GM21529 (cell line): ENCODE data around the gene AGBL1.

ENCODE experiments used
- ATAC-seq: cut with Tn5 transposase; IDR thresholded peaks from one replicate; pipeline ENCODE4 v1.9.1; 2021; ENCODE audit not compliant: unreplicated experiment

AGBL1 gene

GRCh38 chr15:86572368-86572841 is 492.7 kb downstream of the AGBL1 start:
- no peak for ATAC-seq

- no peak for ATAC-seq
Measured at GRCh38 chr15:86573476-86573875, 493.8 kb downstream of the AGBL1 start.

- ATAC-seq: no peak
Measured at GRCh38 chr15:86588413-86588812, 508.7 kb downstream of the AGBL1 start.

- ATAC-seq: no peak
Measured at GRCh38 chr15:86590461-86590860, 510.8 kb downstream of the AGBL1 start.

GRCh38 chr15:86591158-86591557 is 511.5 kb downstream of the AGBL1 start:
- ATAC-seq: no peak

GRCh38 chr15:86591994-86592735 is 512.5 kb downstream of the AGBL1 start:
- no peak for ATAC-seq

GRCh38 chr15:86595741-86596140 is 516.1 kb downstream of the AGBL1 start:
- ATAC-seq: no peak

- no peak for ATAC-seq
Measured at GRCh38 chr15:86603466-86603865, 523.8 kb downstream of the AGBL1 start.

GRCh38 chr15:86608461-86609205 is 529.0 kb downstream of the AGBL1 start:
- ATAC-seq: no peak

GRCh38 chr15:86609275-86609674 is 529.6 kb downstream of the AGBL1 start:
- ATAC-seq: no peak

- no peak for ATAC-seq
Measured at GRCh38 chr15:86610038-86610437, 530.4 kb downstream of the AGBL1 start.

- no peak for ATAC-seq
Measured at GRCh38 chr15:86611417-86612040, 531.9 kb downstream of the AGBL1 start.

- ATAC-seq: no peak
Measured at GRCh38 chr15:86615411-86615810, 535.7 kb downstream of the AGBL1 start.

- no peak for ATAC-seq
Measured at GRCh38 chr15:86615816-86616215, 536.1 kb downstream of the AGBL1 start.

- ATAC-seq: no peak
Measured at GRCh38 chr15:86616771-86617170, 537.1 kb downstream of the AGBL1 start.

GRCh38 chr15:86620157-86620556 is 540.5 kb downstream of the AGBL1 start:
- no peak for ATAC-seq

- no peak for ATAC-seq
Measured at GRCh38 chr15:86620641-86621349, 541.1 kb downstream of the AGBL1 start.

- no peak for ATAC-seq
Measured at GRCh38 chr15:86623236-86623635, 543.6 kb downstream of the AGBL1 start.

GRCh38 chr15:86624261-86625036 is 544.8 kb downstream of the AGBL1 start:
- no peak for ATAC-seq
